HG03196 (cell line): ENCODE results near the gene SLC15A5.

ENCODE experiments used
- ATAC-seq: cut with Tn5 transposase; IDR thresholded peaks from one replicate; pipeline ENCODE4 v1.9.1; 2021; ENCODE audit not compliant: unreplicated experiment

The SLC15A5 gene

DNA sequence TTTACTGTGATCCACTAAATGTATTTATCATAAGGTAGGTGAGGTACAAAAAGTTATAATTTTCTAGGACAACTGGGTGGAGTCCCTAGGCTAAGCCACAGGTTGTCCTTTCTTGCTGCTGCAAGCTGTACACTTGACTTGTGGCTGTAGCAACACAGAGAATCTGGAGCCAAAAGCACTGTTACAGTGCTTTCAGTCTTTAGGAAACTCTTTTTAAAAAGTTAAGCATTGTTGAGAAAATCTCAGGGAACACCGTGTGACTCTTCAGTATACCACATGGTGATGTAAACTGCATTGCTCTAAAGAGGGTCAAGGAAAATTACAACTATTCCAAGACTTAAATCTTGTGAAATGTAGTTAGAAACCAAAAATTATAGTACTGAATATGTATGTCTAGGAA, 11.4 kb downstream of the SLC15A5 start:
- ATAC-seq: no peak

DNA sequence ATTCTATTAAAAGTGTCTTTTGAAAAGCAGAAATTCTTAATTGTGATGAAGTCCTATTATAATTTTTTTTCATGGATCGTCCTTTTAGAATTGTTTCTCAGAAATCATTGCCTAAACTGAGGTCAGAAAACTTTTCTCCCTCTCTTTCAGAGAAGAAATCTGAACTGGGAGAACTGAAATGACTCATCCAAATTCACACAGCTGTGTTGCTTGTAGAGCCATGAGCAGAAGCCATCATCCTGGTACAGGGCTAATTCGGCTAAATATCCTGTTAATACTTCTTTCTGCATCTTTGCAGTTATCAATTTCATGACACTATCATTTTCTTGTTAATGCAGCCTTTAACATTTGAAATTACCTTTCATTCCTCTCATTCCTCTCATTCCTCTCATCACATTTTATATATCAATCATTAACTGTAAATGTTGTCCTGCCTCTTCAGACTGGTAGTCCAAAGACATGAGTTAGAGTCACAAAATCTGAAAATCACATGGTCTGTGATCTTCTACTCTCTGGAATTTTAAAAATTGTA, 15.5 kb downstream of the SLC15A5 start:
- no peak for ATAC-seq

DNA sequence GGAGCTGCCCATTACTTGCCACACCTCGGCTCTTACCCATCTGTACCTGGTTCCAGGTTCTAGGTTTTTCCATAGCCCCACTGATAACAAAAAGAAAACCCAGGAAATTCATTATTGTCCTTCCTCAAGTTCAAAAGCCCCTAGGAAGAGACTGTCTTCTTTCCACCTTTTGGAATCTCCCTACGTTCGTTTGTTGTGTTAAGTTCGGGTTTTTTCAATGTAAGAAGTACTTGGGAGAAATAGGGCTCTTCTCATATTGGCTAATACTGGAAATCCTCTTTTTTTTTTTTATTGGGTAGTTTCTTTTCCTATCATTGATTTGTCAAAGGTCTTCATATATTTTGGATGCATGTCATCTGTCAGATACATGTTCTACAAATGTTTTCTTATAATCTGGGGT, 17.3 kb downstream of the SLC15A5 start:
- no peak for ATAC-seq

DNA sequence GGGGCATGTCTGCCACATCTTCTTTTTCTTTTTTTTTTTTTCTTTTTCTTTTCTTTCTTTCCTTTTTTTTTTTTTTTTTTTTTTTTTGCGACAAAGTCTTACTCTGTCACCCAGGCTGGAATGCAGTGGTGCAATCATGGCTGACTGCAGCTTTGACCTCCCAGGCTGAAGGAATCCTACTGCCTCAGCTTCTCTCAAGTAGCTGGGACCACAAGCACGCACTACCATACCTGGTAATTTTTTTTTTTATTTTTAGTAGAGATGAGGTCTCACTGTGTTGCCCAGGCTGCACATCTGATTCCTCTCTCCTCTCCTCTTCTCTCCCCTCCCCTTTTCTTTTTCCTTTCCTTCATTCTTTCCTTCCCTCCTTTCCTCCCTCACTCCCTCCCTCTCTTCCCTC, 18.5 kb downstream of the SLC15A5 start:
- no peak for ATAC-seq

DNA sequence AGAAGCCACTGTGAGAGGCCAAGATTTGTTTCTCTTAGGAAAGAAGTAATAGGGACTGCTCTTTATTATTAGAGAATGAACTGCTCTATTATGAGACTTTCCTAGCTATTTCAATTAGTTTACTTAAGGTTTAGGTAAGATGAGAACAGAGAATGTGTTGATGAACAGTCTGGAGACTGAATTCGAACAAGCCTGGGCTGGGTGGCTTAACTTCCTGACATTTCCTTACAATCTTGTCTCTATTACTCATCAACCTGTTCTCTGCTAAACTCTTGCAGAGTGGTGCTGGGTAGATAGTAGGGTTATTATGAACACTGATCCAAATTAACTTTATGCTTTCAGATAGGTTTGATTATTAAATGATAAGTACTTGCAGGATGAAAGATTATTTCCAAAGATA, 31.2 kb downstream of the SLC15A5 start:
- ATAC-seq: no peak

DNA sequence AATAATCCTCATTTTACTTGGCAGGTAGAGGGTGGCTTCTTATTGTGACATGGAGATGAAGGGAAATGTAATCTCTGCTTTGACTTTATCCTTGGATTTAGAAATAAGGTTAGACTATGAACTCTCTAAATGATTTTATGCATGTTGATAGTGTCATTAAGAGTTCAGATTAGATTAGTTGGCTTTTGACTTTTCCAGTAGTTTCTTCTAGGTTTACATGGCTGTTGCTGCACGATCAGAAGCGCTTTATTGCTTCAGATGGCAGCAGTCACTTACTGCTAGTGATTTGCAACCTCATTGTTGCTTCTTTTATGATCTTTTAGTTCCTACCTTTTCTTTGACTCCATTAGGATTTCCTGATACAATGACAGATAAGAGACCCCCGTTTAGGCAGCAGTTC, 32.3 kb downstream of the SLC15A5 start:
- ATAC-seq: no peak

DNA sequence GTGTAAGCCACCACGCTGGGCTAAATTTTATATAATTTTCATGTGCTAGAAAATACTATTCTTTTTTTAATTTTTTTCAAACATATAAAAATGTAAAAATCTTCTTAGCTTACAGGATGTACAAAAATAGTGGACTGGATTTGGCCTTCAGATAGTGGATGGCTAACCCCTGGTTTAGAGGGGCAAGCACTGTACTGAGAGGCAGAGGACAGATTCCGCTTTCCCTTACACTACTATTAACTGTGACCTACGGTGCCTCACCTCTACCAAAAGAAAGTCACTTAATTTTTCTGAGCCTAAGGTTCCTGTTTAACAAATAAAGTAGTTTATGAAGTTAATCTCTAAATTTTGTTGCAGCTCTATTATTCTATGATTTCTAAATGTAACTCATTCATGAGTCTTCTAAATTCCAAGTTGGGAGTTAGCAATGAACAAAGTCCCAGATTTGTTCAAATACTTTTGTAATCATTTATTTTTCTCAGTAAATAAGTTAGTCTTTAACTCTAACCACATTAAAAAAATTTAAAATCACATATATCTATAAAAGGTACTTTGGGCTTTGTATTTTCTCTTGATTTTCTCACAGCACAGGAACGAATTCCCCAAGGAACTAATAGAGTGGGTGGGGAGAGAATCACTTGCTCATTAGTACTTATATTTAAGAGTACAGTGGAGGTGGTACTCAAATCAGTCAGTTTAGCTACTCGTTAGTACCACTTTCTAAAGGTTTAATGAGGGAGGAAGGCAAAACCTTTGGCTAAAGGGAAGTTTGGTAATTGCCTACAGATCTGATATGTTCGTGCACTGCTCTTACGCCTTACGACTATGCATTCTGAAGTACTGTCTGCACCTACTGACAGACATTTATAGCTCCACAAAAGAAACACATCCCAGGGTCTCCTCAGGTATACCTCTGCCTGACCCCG, 33.7 kb downstream of the SLC15A5 start:
- no peak for ATAC-seq

DNA sequence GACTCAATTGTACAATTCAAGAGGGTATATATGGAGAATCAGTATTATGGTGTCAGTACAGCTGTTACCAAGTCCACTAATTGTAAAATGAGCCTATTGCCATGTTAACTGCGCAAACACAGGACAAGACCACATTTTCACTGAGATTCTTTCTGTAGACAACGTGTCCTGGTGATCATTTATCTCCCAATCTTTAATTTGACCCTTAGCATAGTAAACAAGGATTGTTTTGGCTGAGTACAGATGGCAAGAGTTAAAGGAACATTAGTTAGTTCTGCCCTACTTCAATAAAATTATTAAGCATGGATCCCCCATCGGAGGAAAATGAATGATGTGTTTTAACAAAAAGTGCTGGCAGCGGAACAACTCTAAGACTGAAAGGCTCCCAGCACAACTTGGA, 36.1 kb downstream of the SLC15A5 start:
- ATAC-seq: no peak

DNA sequence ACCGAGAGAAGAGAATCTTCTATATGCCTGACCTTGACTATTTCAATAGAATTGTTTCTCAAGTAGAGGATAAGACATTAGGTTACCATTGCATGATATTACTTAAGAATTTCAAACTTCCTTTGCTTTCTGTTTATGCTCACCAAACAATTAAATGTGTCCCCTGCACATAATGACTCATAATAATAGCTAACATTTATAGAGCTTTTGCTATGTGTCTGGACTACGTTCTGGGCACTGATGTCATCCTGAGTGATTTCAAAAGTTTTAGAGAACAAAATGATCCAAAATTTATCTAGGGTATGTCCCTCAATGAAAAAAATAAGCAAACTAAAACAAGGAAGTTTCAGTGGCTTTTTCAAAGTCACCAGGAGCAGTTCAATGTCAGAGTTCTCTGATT, 38.8 kb downstream of the SLC15A5 start:
- ATAC-seq: no peak

DNA sequence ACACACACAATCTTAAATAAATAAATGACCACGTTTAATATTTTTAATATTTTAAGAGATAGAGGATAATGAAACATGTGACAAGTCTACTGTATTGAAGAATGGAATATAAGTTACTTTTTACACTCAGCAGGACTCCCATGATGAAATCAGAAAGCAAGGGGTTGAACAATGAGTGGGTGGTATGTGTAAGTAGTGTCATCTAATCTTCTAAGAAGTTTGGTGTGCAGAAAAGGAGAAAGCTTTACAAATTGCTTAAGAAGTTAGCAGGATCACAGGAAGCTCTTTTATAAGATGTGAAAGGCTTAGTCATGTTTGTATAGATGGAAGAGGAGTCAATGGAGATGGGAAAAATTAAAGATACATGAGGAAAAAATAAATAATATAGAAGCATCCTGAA, 47.8 kb downstream of the SLC15A5 start:
- ATAC-seq: no peak

DNA sequence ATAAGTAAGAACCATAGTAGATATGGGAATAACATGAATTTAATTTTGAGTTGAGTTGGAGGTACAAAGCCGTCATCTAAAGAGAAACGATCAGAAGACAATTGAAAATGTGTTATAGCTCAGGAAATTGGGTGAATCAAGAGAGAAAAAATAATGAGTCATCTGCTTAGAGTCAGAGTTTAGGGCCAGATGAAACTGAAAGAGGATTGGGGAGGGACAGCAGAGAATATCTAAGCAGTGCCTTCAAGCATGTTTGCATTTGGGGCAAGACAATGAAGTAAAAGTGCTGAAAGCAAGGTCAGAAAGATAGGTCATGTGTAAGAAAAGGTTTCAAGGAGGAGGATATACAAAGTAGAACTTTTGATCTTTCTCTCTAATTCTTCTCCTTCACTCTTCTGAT, 49.4 kb downstream of the SLC15A5 start:
- ATAC-seq: no peak

DNA sequence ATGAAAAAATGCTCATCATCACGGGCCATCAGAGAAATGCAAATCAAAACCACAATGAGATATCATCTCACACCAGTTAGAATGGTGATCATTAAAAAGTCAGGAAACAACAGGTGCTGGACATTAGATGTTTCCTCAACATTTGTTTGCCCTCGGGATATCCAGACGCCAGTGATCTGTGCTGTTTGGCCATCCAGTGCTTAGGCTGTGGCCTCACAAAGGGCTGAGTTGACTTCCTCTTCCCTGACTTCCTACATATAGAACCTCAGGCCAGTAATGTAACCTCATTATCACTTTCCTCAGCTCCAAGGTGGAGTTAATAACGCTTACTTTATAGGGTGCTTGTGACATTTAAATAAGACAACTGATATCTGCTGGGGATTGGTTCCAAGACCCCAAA, 51.8 kb downstream of the SLC15A5 start:
- ATAC-seq: no peak

DNA sequence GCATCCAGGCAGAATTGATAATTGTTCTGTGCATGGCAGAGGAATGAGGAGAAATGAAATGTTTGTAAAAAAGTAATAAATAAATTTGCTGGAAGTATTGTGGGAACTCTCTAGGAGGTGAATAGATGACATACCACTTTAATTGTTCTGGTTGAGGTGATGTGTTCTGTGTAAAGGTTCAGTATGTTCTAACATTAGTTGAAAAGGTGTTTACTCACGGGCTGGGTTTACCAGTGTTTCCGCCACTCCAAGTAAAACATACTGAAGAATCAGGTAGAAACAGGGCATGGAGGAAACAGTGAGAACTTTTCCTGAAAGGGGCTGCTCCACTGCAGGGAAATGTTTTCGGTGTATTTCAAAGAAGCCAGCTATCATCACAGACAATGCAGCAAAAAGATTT, 53.3 kb downstream of the SLC15A5 start:
- ATAC-seq: no peak

DNA sequence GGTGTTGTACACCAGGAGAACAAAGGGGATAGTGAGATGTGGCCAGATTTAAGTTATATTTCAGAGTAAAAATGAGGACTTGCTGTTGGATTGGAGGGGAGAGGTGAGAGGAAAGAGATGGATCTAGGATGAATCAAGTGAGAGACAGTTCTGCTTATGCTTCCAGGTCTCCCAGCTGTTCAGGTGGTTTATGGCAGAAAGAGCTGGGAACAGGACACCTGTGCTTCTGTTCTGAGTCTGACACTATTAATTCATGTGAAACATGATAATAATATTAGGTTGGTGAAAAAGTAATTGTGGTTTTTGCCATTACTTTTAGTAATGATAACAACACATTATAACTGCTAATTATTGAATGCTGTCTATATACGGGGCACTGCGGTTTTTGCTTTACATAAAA, 55.7 kb downstream of the SLC15A5 start:
- no peak for ATAC-seq

DNA sequence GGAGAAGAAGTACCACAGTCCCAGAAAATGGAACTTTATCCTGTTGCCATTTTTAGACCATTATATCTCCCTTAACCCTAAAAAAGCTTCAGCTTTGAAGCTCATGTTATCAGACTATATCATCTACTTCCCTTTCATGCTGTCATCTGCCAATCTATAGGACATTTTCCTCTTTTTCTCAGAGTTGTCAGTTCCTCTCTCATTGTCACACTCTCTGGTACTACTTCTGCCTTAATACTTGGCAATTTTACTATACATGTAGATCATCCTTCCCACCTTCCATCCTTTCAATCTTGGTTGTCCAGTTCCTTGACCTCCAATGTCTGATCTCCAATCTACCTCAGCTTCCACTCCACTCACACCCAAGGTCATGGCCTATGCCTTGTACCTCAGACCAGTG, 57.4 kb downstream of the SLC15A5 start:
- no peak for ATAC-seq

DNA sequence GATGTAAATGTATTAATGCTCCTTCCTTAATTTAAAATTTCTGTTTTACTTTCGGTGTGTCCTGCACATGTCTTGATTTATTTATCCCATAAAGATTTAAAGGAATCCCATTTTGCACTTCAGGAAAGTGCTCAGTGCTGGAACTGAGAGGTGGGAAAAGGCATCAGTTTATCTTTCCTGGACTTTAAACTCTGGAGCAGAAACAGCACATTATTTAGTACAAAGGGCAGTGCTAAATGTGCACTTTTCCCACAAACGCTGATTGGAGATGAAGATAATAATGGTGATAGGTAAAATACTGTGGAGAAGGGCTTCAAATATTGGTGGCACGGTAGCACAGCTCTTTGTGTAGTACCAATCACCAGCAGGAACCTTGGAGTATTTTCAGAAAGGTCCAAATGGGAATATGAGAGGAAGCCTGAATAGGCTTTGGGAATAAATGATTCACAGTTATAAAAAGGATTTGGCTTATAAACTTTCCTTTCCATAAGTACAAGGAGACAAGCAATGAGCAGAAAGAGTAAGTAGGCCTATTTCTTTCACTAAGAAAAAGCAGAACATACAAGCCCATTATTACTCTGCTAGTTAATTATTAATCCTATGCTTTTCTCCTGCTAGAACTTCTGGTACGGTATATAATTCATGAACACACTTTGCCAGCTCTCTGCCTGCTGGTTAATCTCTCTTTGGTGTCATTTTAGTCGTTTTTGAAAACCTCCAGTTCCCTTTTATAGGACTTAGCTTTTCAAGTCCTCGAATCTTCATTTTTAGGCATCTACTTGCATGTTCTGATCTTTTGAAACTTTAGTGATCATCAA, 58.3 kb downstream of the SLC15A5 start:
- ATAC-seq: no peak

DNA sequence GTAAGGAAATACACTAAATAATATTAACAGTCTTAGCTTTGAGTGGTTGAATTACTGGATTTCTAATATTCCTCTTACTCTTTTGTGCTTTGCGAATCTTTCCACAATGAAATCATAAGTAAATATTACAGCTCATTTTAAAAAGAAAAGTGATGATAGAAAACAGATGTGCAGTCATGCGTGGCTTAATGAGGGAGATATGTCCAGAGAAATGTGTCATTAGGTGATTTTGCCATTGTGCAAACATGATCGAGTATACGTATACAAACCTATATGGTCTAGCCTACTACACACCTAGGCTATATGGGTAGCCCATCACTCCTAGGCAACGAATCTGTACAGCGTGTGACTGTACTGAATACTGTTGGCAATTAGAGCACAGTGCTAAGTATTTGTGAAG, 59.3 kb downstream of the SLC15A5 start:
- ATAC-seq: no peak

DNA sequence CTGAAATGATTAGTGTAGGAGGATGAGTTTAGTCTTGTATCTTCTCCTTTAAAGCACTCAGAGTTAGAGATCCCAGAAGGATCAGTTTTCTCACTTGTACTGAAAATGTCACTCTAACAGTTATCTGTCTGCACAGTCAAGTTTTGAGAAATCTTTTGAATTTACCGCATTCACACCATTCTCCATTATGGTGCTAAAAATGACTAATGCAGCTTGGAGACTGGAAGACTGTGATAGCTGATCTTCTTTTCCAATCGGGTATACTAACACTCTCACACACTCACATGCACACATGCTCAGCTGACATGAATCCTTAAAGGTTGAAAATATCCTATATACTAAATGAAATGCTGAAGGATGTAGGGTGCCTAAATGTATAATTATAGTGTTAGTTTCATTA, 65.8 kb downstream of the SLC15A5 start:
- no peak for ATAC-seq

DNA sequence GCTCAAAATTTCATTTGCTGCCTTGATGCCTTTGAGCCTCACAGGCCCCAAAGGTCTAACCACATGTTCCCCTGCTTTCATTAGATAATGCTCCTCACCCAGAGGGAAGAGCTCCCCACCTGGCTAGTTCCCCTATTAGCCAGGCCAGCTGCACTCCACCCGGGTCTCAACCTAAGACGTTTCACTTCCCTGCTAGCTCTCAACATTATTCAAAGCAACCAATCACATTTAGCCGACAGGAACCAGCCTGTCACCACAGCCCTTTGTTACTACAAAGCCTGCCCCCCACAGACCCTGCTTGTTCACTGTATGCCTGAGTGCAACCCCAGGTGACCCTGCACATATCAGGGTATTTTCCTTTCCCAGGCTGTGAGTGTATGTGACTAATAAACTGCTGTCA, 78.6 kb downstream of the SLC15A5 start:
- peak; percentile 84 for ATAC-seq

DNA sequence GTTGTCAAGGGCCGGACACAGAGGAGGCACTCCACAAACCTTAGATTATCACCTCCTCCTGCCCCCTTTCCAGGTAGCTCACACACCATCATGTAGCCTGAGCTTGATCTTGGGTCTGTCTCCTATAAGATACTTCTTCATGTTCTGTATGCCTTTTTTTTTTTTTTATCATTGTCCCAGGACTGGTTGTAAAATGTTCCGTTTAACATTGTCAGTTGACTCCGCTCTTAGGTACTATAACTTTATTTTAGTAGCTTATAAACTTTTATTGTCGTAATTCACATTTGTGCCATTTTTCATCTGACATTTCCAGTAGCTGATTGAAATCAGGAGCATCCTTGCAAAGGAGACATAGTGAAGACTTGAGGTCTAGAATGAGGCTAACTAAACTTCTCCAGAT, 79.9 kb downstream of the SLC15A5 start:
- no peak for ATAC-seq

DNA sequence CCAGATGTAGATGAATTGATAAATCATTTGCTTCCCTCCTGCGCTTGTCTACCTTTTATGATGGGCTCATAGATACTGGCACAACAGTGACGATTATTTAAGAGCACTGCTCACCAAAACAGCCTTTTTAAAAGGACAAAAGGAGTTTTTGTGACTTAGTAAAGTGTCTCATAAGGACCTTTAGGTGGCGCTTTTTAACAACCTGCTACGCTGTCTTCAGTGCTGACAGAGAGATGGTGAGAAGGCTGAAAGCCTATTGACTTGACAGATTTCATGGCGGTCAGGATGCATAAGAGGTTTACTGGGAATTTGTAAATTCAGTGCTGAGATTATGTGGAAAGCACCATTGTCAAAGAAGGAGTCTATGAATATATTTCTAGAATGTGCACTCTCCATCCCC, 87.6 kb downstream of the SLC15A5 start:
- no peak for ATAC-seq

DNA sequence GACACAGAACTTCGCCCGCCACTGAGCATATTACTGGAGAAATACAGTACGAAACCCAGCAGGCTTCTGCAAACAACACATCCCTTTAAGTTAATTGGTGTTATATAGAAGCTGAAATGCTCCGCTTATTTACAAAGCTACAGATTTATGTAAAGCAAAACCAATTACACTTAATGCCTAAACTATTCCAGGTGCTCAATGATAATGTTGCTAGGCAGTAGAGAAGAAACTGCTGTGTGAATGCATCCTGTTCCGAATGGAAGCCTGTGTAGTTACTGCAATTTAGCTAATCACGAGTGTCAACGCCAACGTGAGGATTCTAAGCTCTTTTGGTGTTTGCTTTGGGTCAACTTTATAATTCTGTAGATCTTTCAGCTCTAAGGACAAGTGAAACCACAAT, 89.8 kb downstream of the SLC15A5 start:
- no peak for ATAC-seq
